Brain pericyte (primary cell): ENCODE measurements around the gene RTP3.

Experiments used
- DNase-seq: peaks from one replicate; pipeline ENCODE4 v3.0.0-alpha.2; 2012; ENCODE audit warnings: low read depth, low spot score

The RTP3 gene

DNA sequence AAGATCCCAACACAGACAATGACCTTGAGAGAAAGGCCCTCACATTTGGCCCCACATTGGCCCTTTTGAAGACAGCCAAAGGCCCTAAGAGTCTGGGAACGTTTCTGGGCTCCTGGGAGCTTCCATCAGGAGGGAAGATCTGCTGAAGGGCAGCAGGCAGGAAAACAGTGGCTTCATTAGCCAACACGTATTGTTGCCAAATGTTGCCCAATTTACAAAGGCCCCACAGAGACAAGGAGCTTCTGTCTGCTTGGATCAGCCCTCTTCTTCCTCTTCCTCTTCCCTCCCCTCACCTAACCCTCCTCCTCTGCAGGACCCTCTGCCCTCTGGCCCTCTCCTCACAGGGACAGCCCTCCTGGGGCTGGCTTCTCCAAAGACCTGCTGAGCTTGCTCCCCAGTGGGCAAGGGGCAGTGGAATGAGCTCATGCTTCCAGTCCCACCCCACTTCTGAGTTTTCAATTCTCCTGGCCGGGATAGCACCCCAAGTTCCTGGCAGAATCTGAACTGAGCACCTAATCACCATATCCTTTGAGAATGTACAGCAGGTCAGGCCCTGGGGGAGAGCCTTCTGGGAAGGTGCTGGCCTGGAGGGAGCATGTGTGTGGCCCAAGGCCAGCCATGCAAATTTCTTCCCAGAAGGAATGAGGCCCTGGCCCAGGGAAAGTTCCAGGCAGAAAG, 28.0 kb upstream of the RTP3 start:
- no peak for DNase-seq

DNA sequence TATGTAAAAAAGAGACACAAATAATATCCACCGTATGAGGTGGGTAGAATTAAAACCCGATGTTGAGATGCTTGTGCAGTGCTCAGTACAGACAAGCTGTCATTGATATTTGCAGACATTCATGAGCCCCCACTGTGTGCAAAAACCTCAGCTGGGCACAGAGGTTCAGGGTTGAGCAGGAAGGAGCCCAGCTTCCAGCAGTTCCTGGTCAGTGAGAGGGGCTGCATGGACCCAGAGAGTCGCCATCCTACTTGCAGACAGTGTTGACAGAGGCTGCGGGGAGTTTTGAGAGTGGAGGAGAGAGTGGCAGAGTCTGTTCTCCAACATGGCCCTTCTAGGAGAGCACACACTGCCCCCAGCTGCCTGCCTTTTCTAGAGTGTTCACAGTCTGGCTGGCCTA, 26.9 kb upstream of the RTP3 start:
- DNase-seq, result no peak

DNA sequence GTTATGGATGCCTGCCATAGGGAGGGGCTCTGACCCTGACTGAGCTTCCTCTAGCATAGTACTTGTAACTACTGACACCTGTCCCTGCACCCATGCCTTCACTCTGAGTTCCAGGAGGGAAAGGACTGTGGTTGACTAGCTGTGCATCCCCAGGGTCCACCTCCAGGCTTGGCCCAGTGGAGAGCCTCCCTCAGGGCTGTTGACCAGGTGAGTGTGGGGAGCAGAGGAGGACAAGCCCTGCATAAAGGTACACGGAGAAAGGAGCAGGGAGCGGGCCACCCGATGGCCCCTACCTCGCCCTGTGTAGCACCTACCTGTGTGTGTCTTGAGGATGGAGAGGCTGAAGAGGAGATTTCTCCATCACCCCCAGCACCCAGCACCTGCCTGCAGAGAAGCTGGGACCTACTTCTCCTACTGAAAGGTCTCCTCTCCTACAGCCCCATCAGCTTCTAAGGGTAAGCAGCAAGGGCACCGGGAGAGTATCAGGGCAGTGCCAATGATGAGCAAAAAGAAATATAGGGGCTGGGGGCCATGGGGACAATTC, 26.3 kb upstream of the RTP3 start:
- DNase-seq, result no peak

DNA sequence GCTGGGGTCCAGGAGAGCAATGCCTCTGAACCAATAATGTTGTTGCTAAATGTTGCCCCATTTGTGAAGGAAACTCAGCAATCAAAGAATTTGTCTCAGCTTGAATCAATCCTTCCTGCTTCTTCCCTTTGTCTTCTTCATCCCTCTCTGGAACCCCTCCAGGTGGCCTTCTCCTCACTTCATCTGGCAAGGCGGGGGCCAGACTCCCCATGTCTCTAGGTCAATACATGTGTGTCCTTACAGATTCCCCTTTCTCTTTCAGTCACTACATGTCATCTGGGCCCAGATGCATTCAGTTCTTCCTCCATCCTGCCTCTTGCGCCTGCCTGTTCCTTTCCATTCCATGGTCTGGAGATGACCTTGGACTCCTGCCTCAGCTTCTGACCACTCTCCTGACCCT, 25.0 kb upstream of the RTP3 start:
- no peak for DNase-seq

DNA sequence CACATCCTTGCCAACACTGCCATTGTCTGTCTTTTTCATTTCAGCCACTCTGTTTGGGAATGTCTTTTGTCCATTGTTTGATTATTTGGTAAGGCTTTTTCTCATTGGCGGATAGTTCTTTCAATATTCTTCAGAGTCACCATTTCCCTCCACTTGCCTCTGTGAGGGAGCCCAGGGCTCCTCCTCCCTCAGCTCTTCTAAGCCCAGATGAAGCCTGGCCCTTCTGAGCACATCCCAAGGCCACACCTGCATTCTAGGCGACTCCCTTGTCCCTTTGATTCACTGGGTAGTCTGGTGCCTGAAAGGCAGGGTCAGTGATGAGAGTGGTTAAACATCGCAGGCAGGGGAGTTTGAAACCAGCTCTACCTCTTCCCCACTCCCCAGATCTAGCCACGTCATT, 20.6 kb upstream of the RTP3 start:
- DNase-seq, result no peak

DNA sequence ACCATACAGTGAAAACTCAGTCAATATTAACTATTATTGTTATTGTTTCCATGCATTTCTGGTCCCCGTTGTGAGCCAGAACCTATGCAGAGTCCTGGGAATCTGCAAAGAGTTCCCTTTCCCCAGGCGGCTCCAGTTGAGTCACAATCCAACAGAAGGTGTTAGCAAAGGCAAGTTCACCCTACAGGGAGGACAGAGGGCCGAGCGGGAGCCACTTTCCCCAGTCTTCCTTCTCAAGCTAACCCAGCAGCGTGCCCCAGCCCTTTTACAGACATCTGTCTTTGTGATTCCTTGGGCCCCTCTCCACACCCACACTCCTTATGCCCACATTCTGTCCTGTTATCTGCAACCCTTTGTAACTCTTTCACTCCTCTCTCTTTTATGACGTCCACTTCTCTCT, 20.0 kb upstream of the RTP3 start:
- no peak for DNase-seq

DNA sequence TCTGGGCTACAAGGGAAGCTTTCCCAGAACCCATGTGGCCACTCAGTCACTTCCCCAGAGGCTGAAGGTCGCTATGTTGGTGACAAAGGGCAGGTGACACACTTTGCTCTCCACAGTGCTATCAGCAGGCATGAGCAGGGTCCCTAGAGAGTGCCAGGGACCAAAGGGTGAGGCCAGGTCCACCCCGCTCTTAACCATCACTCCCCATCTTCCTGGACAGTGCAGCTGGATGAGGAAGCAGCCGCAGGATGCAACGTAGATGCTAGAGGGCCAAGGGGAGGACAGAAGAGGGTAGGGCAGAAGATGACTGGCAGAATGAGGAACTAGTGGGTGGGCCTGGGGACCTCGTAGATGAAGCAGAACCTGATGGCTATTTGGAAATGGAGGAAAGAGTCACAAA, 19.4 kb upstream of the RTP3 start:
- no peak for DNase-seq

DNA sequence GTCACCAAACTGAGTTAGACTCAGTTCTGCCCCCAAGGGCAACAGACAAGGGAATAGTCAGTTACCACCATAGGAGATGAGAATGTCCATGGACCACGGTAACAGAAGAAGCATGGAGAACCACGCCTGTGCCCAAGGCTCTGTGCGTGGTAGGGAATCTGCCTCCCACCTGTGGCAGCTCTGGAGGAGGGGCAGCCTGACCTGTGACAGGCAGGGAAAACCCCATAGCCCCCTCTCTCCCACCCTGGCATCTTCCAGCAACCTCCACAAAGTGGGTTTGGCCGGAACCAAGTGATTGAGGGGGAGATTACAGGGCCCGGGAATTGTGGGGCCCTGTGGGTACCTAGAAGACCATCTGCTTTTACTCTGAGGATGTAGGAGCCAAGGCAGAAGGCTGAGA, 18.8 kb upstream of the RTP3 start:
- DNase-seq, result no peak

DNA sequence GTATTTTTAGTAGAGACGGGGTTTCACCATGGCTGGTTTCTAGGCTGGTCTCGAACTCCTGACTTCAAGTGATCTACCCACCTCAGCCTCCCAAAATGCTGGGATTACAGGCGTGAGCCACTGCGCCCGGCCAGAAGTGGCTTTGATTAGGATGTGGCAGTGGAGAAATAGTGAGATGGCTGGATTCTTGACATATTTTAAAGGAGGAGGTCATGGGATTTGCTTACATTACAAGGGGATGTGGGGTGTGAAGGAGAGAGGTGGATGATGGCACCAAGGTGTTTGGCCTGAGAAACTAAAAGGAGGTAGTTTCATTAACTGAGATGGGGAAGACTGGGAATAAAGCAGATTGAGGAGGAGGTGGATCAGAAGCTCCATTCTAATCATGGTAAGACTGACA, 18.1 kb upstream of the RTP3 start:
- DNase-seq, result no peak

DNA sequence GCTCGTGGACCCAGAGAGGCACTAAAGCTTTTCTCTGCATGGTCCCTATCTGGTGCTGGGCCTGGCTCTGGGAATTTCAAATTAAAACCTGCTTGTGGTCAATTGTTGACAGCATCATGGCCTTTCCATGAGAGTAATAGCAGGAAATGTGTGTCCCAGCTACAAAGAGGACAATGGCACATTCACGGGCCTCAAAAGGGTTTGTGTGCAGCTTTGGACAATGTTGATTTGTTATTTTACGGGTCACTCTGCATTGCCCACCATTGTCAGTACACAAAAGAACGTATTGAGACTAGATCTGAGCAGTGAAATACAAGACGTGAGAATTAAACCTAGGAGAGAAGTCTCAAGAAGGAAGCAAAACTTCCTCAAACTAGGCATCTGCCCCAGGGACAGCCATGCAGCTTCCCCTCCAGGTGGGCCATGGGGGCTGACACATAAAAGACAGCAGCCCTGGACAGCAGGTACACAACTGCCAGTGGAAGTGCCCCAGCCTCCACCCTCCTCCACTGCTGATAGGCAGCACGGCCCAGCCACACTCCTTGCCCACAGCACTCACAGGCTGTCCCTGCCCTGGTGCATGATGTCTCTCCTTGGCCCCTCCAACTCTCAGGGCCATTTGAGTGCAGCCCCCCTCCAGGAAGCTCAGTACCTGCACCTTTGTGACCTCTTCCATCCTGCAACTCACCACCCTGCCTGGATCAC, 17.1 kb upstream of the RTP3 start:
- DNase-seq, result no peak

DNA sequence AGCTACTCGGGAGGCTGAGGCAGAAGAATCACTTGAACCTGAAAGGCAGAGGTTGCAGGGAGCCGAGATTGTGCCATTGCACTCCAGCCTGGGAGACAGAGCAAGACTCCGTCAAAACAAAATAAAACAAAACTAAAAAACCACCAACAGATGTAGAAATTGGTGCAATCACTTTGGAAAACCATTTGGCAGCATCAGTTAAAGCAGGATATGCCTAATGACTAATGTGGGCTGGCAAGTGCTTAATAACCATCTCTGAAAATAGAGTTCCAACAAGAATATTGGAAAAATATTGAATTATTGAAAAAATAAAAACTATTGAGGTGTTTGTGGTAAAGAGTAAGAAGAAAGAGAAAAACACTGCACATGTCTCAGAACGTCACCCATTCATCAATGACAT, 16.1 kb upstream of the RTP3 start:
- DNase-seq, result no peak

DNA sequence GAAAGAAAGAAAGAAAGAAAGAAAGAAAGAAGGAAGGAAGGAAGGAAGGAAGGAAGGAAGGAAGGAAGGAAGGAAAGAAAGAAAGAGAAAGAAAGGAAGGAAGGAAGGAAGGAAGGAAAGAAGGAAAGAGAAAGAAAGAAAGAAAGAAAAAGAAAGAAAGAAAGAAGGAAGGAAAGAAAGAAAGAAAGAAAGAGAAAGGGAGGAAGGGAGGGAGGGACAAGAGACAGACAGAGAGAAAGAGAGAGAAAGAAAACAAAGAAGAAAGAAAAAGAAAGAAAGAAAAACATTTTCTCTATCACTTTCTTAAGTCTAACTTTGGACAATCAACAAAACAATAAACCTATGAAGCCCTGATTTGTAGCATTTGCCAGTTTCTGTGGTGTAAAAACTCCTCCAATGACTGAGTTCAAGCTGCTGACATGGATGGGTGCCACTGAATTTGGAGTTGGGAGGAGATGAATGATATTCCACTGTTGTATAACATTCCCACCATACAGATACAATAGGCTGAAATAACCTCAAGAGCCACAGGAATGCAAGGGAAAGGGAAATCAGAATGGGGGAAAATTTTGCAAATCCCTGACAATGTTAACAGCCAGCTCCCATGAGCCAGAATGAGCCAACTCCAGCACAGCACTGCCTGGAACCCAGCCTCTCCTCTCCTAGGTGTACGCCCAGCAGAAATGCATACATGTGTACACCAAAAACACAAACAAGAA, 15.0 kb upstream of the RTP3 start:
- DNase-seq, result no peak

DNA sequence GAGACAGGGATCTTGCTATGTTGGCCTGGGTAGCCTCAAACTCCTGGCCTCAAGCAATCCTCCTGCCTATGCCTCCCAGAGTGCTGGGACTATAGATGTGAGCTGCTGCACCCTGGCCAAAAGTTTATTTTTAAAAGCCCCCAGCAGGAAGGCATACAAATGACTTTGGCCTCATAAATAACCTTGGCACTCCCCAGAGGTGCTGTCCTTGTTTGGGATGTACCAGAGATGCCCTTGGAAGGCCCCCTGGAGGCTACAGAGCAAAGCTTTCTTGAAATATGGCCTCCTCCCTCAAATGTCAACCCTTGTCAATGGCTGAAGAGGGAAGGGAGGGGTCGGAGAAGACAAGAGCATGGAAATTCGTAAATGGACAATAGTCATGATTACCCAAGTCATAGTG, 14.0 kb upstream of the RTP3 start:
- no peak for DNase-seq

DNA sequence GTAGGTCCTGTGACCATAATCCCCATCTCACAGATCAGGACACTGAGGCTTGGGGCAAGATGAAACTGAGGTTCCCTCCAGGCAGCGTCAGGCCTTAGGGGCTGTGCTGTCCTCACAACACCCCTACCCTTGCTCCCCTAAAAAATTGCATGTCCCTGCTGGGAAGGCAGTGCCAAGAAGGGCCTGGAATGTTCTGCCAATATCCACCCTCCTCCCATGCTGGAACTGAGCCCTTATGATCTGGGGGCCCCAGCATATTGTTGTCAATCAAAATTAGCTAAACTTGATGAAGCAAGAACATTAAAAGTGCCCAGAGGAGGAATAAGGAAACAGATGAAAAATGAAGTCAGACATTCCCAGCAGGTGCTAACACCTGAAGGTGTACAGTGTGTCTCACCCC, 13.4 kb upstream of the RTP3 start:
- DNase-seq, result no peak

DNA sequence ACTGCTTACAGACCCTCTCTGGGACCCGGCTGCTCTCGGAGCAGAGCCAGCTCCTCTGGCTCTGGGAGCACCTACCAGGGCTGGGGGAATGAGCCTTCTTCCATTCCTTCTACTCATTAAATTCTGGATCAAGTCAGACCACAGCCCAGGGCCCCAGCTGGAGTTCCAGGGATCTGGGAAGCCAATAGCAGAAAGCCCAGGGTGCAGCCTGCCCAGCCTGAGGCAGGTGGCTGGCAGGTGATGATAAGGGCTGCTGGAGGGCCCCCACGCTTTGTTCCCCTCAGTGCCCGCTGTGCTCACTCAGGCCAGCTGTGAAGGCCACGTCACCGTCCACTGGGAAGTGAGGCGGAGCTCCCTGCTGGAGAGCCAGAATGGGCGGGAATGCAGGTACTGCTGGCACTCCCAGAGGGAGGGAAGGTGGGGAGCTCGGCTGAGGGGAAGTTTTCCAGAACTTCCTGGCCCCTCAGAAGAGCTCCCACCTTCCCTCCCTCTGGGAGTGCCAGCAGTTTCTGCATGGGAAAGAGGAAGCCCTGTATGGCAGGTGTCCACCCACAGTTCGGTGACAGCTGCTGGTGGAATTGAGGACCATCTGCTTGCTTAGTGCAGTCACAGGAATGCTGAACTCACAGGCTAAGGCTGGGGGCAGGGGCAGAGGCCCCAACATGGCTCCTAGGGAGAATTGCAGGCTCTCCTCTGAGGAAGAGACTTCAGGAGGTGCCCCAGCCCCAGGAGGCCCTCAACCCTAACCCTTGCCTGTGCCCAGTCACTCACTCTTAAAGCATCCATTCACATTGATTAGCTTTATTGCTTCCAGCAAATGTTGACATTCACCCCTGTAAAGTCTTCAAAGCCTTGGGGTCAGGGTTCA, 12.6 kb upstream of the RTP3 start:
- no peak for DNase-seq

DNA sequence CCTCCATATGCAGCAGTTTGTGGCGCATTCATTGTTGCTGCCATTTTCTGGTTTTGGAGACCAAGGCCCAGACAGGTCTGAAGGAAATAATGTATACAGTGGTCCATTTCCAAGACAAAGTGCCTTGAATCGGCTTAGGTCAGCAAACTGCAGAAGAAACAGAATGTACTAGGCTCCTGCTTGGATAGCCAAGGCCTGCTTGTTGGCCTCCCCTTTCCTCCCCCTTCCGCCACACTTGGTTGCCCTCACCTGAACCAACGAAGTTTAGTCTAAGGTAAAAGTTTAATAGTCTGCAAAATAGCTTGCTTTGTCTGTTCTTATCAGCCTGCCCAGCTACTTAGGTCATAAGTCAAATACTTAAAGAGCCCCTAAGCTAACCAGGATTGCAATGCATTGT, 12.0 kb upstream of the RTP3 start:
- no peak for DNase-seq

DNA sequence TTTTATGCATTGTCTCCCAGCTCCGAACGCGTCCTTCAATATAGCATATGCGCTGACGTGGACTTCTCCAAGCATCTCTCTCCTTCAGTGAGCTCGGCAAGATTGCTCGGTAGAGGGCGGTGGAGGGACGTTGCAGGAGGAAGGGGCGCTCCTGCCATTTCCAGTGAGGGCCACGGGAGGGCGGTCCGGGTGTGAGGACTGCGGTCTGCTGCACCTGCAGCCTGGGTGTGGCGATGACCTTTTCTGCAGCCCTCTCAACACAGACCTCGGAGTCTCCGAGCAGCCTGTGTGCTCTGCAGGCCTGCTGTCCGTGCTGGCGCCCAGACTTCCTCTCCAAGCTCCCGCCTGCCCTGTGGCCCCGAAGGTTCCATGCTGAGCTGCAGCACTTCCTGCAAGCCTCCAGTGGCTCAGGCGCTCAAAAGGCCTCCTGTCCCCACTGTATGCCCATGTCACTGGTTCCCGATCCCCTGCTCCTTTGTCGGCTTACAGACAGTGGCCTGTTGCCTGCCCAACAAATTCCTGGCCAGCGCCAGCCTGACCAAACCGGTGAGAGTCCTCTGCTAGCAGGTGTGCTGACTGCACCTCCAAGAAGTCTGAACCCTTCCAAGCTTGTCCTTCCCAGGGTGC, 8.9 kb upstream of the RTP3 start:
- DNase-seq, result peak; percentile 62

DNA sequence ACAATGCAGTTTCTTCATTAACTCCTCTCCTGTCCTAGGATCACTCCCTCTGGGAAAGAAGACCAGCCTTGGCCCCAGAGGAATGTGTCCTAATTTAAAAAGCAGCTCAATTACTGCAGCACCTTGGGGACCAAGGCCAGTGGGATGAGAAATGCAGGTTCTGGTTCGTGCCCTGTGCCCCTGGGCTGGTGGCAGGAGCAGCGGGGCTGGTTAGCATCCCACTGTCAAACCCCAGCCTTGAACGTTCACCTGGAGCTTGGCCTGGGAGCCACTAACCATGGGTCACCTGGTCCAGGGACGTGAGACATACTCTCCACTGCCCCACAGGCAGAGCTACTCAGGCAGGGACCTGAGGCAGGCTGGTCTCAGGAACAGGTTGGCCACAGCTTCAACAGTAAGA, 8.4 kb upstream of the RTP3 start:
- DNase-seq, result no peak

DNA sequence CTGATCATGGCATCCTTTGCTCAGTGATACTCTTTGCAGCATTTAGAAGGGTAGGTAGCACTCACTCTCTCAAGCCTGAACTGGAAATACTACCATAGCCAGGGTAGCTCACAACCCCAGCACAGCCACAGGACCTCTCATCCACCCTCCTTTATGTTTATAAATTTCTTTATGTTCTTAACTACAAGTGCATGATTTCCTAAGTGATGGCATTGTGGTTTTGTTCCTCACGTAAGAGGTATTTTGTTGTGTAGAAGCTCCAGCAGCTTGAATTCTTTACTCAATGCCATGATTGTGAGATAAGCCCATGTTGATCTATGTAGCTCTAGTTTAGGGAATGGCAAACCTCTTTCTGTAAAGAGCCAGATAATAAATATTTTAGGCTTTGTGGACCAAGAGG, 7.9 kb upstream of the RTP3 start:
- no peak for DNase-seq

DNA sequence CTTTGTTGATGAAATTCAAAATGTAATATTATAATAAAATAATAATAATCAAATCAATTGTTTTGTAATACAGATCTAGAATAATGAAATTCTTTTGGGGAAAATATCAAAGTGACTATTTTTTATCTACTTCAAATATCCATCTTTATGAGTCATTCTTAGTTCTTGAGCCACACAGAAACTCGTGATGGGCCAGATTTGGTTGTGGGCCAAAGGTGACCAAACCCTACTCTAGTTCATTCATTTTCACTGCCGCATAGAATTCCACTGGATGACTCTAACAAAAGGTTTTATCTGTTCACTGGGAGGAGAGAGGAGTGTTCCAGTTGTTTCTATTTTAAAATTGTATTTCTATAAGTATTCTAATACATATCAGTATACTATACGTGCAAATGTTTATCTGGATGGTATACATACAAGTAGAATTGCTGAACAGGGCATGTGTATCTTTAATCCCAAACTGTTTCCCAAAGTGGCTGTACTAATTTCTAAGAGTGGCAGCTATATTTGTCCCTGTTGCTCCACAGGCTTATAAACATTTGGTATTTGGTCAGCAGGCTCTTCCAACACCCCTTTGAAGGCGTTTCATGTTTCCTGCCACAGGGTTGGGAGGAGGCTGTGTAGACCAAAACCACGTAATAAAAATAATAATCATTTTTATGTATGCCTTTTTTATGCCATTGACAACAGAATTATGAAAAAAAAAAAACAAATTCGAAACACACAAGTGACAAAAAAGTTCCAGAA, 7.3 kb upstream of the RTP3 start:
- no peak for DNase-seq
